ENCODE results near the gene FAM120B.

Gene FAM120B

GRCh38 chr6:170368544-170368943, 62.0 kb downstream of the FAM120B start:
- no peak for DNase-seq (ENCODE audit: low read depth)

GRCh38 chr6:170369403-170369802, 62.8 kb downstream of the FAM120B start:
- TF ChIP-seq CTCF (IDR thresholded peaks at IDR 0.05; ENCODE audit: insufficient read depth, low read depth, low read length, missing control alignments) = no peak
- DNase-seq (ENCODE audit: low read depth) = no peak

More at GRCh38 chr6:170368544-170368943, 62.0 kb downstream of the FAM120B start:
- TF ChIP-seq CTCF (IDR thresholded peaks at IDR 0.05; ENCODE audit: insufficient read depth, low read depth, low read length, missing control alignments) = no peak
- H3K4me3 ChIP-seq (ENCODE audit: low read depth, low read length) = no peak overlapping the region

GRCh38 chr6:170370416-170370815, 63.9 kb downstream of the FAM120B start:
- DNase-seq (ENCODE audit: low read depth) = peak; percentile 14
- no peak overlapping the region for H3K4me3 ChIP-seq (ENCODE audit: low read depth, low read length)
- TF ChIP-seq CTCF (IDR thresholded peaks at IDR 0.05; ENCODE audit: insufficient read depth, low read depth, low read length, missing control alignments) = no peak

More at GRCh38 chr6:170369403-170369802, 62.8 kb downstream of the FAM120B start:
- H3K4me3 ChIP-seq (ENCODE audit: low read depth, low read length) = no peak overlapping the region

GRCh38 chr6:170371080-170371479, 64.5 kb downstream of the FAM120B start:
- no peak for DNase-seq (ENCODE audit: low read depth)
- no peak for TF ChIP-seq CTCF (IDR thresholded peaks at IDR 0.05; ENCODE audit: insufficient read depth, low read depth, low read length, missing control alignments)
- H3K4me3 ChIP-seq (ENCODE audit: low read depth, low read length) = no peak overlapping the region

GRCh38 chr6:170371588-170371987, 65.0 kb downstream of the FAM120B start:
- H3K4me3 ChIP-seq (ENCODE audit: low read depth, low read length) = no peak overlapping the region
- no peak for DNase-seq (ENCODE audit: low read depth)
- TF ChIP-seq CTCF (IDR thresholded peaks at IDR 0.05; ENCODE audit: insufficient read depth, low read depth, low read length, missing control alignments) = no peak

GRCh38 chr6:170372380-170373325, 66.1 kb downstream of the FAM120B start:
- H3K4me3 ChIP-seq (ENCODE audit: low read depth, low read length) = no peak overlapping the region
- no peak for TF ChIP-seq CTCF (IDR thresholded peaks at IDR 0.05; ENCODE audit: insufficient read depth, low read depth, low read length, missing control alignments)
- DNase-seq (ENCODE audit: low read depth) = no peak
